HG03108 (cell line): Measurements from ENCODE around the gene NUDT2.

Experiments
- ATAC-seq: cut with Tn5 transposase; IDR thresholded peaks from one replicate; pipeline ENCODE4 v1.9.1; 2021; ENCODE audit warnings: moderate library complexity; ENCODE audit not compliant: unreplicated experiment

The NUDT2 gene

DNA sequence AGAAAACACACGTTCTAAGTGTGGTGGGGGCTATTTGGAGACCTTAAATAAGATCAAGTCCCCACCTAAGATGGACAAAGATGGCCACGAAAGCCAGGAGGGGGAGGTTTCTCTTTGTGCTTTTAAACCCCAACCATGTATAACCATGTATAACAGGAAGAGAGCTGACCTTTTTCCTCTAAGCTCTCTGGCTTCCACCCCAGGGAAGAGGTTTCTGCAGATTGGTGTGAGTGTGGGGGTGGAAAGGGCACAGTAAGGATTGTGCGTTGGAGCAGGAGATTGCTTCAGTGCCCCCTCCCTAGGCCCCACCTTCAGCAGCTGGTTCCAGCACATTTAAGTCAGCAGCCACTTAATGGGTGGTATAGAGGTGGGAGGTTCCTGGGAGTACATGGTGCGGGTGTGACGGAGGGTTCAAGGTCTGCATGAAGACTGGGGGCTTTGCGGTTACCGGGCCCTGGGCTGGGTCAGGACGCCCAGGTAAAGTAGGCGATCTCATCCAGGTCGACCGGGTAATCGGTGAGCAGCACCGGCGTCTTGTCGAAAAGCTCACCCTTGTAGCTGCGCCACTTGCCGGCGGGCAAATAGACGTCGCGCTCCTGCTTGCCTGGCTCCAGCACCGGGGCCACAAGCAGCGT is 41.1 kb downstream of the NUDT2 start:
- no peak for ATAC-seq

DNA sequence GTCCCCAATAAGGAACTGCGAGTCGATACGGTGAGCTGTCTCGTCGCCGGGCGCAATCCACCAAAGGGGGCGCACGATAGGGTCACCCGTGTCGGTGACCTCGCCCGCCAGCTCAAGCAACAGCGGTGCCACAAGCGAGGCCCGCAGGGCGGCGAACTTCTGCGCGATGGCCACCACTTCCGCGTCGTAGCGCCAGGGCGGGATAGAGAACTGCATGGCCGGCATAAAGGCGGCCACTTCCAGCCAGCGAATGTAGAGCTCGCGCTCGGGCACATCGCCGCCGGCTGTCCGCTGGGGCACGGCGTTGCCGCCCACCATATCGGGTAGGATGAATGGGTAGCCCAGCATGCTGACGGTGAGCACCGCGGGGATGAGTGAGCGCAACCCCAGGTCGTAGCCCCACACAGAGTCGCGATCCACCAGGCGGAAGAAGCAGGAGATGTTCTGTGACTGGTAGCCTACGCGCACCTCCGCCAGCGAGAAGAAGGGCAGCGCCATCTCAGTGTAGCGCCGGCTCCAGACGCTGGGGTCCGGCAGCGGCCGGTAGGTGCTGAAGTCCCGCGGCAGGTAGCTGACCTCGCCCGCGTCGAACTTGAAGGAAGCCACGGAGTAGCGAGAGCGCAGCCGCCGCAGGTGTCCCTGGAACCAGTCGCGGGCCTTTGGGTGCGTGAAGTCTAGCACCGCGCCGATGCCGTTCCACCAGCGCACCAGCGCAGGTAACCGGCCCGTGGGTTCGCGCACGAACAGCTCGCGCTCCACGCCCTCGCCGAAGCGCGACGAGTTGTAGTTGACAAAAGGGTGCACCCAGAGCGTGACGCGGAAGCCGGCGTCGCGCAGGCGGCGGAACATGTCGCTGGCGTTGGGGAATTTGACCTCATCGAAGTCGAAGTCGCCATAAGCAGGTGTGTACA is 41.9 kb downstream of the NUDT2 start:
- no peak for ATAC-seq

DNA sequence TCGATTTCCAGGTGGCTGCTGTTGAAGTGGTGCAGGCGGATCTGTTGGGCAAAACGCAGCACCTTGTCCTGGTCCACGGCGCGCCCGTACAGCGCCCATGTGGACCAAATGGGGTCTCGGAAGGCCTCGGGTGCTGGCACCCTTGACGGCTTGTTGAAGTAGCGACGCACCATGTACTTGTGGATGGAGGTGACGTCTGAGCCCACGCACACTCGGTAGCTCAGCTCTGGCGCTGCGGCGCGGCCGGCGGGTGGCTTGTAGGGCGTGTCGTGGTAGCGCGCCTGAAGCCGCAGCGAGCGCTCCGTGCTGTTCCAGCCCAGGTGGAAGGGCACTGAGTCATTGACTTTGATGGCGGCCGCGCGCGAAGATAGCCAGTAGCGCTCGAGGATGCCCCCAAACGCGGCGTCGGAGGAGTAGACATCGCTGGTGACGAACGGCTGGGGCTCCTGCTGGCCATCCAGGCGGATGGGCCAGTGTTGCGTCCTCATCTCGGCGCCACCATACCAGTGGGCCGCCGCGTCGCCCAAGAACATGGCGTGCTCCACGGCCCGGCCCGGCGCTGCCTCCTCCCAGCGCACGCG is 42.6 kb downstream of the NUDT2 start:
- ATAC-seq: no peak

DNA sequence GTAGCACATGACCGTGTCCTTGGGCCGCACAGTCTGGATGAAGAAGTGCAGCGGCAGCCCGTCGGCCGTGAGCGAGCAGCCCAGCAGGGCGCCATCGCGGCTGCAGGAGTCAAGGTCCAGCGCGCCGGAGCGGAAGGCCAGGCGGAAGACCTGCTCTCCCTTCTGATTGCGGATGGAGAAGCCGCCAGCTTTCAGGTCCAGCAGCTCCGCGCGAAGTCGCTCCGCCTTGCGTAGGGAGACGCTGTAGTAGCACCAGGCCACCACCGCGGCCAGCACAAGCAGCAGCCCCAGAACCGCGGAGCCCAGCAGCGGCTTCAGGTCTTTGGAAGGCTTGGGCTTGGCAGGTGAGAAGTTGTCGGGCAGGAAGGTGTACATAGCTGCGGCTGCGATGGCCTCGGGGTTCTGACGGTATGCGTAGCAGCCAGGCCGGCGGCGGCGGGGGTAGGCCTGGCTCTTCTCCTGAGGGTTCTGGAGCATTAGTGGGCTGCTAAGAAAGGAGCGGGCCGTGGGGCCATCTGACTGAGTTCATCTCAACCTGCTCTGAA is 43.2 kb downstream of the NUDT2 start:
- ATAC-seq: no peak

DNA sequence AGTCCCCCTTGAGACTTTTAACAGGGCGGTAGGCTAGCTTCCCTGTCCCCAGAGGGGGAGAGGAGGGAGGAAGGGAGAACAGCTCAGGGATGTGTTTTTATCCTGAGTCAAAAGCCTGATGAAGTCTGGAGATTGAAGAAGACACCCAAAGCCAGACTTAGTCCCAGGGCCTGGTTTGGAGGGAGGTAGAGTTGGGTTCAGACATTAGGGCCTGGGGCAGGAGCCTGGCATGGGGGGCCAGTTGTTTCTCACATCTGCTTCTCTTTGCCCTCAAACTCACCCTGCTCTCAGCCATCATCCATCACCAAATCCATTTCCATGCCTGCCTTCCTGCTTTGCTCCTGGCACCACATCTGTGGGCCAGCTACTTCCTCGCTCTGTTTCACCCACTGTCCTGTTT is 44.4 kb downstream of the NUDT2 start:
- no peak for ATAC-seq

DNA sequence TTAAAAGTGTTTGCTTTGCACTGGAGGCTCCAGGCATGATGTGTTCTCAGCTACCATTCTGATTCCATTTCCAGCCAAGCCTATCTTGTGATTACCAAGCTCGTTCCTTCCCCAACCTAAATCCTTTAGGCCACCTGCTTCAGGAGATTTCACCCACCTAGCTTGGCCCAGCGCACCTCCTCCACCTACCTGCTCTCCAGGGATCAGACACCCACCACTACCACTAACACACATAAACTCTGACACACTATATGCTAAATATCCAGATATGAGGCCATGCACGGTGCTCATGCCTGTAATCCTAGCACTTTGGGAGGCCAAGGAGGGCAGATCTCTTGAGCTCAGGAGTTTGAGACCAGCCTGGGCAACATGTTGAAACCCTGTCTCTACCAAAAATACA is 45.0 kb downstream of the NUDT2 start:
- ATAC-seq: no peak

DNA sequence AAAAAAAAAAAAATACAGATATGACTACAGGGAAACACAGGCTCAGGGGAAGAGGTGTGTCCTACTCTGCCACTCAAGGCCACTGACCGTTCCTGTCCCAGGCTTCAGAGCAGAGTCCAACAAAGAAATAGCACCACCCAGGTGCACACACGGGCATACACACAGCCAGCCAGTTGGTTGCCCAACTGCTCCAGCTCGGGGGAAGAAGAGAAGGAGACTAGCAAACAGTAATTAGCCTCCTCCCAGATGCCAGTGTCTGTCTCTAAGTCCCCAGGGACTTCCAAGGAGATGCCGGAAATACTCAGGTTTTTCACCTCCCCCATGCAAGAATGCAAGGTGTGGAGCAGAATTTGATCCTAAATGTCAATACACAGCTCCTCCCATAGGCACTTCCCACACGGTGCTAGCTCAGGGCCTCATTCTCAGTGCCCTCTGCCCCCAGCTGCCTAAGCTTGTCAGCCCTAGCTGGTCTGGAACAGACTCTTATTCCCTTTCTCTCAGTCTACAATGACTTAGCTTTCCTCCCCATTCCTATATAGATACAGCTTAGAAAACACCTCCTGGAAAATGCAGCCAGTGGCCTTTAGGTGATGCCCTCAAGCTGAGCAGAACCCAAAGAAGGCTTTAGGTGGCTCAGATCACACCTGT is 45.7 kb downstream of the NUDT2 start:
- ATAC-seq: no peak

DNA sequence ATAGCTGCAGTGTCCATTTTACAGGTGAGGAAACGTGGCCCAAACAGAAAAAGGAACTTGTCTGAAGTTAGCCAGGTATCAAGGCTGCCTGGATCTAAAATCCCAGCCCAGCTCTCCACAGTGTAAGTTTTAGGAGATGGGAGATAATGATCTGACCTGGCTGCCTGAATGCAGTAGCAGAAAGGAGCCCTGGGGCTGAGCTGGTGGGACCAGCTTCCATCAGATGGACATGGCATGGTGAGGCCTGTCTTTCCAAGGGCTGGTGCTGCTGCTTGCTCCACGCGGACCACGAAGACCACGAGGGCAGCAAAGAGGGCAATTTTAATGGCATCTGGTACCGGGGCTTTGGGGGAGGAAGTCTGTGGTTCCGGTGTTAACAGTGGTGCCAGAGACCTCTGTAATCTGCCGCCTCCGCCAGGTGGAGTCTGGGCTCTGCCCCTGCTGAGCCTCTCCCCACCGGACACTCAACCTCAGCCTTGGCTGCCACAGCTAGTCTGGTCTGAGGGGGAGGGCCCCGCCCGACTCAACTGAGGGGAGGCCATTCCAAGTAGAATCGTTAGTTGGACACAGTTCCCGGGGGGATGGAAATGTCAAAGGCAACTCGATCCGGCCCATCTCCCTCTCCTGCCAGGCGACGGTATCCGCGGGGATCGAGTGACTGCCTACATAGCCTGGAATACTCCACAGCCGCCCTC is 46.7 kb downstream of the NUDT2 start:
- ATAC-seq: no peak

DNA sequence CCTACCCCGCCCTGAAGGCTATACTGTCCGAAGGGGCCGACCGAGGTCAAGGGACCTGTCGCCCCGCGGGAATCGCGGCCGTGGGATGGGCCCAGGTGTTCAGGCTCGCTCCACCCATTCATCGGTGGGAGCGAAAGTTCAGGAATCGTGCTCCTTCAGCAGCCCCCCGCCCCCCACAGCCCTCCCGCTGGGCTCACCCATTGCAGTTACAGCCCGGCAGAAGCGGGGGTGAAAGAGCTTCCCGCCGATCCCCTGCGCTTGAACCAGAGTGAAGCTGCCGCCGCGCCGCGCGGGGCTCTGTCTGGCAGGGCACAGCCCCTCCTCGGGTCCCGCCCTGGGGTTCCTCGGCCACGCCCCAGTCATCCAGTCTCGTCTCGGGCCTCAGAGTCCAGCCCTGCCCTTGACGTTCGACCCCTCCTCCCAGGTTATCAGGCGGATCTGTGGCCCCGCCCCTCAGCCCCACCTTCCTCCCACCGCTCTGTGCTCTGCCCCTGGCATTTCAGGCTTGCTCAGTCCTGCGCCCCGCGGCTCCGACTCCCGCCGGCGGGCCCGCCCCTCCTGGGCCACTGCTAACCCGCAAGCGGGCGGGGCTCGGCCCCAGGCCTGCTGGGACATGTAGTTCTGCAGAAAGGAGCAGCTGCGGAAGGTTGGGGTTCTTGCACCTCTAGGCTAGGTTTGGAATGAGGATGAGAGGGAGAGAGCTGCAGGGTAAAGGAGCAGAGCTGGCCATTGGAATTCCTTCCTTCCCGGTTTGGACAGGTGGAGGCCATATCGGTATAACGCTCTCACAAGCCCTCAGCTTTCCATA is 47.4 kb downstream of the NUDT2 start, which contains the start of gene MYORG:
MYORG (minus strand) TSS at position 303 of the 808 bp plus-strand sequence. CDS start 3,955 bp downstream, outside the sequence.
- peak; percentile 86 for ATAC-seq

DNA sequence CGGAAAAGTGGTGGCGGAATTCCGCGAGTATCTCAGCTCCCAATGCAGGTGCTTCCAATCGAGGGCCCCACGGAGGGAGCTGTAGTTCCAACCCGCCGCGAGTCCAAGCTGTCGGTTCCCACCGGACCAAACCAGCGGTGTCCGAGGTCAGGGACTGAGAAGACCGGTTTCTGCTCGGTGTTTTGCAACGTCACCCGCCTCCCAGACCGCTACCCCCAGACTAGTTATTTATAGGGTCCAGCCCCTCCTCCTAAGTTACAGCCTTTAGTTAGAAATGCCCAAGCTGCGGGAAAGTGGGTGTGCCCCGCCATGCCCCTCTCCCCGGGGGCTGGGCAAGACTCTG is 48.0 kb downstream of the NUDT2 start:
- no peak for ATAC-seq

DNA sequence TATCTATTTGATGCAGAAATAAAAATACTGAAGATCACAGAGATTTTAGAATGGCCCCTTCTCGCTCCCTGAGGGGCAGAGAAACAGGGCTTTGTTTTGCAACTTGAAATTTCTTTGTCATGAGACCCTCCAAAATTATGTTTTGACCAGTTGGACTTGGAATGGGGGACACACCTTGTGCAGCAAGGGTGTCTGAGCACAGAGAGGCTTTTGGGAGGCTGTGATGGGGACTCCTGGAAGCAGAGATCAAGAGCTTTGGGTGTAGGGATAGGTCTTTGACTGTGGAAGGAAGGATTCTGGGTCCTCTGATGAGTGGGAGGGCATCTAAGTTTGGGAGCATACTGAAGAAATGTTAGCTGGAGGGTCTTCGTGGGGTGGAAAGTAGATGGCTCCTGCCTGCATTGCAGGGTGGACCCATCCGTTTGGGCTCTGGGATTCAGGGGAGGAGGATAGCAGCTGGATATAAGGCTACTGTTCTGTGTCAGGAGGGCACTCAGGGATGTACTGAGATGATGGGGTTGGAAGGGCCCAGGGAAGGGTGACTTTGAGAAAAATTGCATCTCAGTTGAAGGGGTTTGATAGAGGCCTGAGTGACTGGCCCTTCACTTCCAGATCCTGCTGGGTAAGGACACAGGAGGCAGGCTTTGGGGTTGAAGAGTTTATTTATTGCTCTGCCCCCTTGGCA is 49.1 kb downstream of the NUDT2 start:
- no peak for ATAC-seq

DNA sequence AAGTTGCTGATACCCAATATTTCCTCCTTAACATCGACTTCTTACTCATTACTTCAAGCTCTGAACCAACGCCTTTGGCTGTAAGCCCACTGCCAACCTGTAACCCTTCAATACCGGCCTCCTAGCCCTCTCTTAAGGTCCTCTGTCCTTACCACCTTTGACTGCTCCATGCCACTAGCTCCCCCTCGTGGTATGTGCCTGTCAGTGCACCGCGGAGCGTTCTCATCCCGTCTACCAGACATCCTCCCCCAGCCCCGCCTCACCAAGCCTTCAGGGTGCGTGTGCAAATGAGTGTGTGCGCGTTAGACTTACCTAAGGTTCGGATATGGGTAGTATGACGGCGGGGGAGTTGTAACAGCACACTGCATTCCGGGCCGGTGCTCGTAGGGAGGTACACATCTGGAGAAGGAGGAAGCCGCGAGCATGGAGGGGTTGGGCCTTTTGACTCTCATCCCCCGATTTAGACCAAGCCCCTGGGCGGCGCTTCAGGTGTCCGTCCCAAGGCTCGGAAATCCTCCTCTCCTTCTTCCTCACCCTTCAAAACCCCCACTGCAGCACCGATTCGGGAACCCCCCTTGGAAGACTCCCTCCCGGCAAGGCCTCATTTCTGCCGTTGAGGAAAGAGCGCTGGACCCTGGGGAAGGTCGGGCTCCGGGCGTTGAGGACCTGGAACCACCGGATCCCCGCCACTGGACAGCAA is 50.1 kb downstream of the NUDT2 start:
- no peak for ATAC-seq

DNA sequence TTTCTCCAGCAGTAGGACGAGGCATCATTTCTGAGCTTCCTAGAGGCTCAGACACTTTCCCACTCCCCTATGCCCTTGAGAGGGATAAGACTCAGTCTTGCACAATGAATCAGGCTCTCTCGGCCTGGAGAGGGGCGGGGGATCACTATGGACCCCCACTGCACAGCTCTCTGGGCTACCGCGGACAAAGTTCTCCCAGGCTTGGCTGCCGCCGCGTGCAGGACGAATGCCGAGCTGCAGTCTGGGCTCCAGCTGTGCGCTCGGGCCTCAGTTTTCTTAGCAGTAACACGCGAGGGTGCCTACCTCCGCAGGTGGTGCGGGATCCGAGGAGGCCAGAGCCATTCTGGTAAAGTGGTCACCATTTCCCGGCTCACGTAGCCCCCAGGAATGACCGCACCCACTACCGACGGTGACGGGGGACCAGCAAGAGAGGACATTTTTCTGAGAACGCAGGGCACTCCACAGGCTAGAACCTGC is 50.7 kb downstream of the NUDT2 start:
- no peak for ATAC-seq

DNA sequence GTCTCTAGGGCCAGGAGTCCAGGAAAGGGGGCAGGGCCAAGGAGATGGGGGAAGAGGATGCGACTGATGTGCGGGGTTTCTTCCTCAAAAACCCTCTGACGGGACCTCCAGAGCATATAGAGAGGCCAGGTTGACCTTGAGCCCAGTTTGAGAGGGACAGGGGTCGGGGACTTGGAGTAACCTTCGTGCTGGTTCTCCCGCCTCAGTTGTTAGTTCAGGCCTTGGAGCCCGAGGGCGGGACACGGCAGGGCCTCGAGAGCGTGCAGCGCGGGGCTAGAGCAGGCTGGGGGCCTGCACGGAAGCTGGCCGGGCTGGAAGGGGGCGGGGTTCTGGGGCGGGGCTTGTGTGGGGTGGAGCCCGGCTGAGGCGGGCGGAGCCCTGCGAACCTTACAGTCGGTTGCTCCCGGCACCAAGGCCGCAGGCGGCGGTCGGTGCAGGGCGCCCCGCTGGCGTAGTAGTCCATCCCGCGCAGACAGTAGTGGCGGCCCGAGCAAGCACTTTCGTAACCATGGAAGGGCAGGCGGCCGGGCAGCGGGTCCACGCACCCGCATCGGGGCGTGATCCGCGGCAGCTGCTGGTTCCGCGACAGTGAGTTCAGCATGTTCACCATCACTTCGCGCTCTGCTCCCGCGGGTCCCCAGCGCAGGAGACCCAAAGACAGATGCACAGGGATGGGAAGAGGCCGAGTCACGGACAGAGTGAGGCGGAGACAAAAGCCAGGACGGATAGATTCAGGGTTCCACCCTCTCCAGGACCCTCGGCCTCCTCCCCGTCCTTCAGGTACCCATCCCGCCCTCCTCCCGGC is 51.3 kb downstream of the NUDT2 start:
- ATAC-seq: peak; percentile 32

DNA sequence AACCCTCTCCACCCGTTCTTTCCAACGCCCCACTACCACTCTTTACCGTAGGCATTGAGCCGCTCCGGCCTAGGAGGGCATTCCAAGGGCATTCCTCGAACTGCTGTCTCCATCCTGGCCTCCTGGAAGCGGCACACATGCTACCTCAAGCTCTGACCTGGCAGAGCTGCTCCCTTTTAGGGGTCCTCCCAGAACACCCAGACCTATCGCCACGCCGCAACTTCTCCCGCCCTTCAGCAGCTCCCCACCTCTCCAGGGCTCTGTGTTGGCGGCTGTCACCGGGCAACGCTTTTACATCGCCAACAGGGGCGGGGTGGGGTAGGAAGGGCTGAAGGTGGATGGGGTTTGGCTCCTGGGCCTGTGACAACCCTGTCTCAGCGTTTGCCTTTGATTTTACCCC is 52.0 kb downstream of the NUDT2 start:
- ATAC-seq: no peak

DNA sequence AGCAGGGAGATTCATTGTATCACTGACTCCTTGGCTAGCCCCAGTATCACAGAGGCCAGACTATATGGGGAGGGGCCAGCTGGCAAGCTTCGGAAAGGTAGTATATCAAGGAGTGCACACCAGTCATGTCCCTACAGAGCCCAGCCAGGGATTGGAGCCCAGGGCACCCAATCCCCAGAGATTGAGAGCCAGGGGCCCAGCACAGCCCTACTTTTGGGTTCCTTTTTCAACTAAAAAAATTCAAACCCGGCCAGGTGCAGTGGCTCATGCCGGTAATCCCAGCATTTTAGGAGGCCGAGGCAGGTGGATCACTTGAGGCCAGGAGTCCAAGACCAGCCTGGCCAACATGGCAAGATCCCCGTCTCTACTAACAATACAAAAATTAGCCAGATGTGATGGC is 52.7 kb downstream of the NUDT2 start:
- no peak for ATAC-seq

DNA sequence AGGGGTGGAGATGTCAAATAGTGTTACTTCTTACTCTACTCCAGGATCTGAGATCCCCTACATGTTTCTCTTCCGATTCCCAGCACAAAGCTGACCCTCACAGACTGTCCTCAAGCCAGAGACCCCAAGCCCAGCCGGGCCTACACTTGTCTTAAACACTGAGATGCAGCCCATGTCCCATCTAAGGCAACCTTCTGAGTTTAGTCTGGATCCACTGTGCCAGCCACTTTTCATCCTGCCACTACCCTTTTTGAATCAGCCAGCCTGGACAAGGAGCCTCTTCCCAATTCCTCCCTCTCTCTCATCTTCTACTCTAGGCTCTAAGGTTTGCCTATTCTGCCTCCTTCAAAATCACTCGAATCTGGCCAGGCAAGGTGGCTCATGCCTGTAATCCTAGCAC is 53.5 kb downstream of the NUDT2 start:
- ATAC-seq: no peak

DNA sequence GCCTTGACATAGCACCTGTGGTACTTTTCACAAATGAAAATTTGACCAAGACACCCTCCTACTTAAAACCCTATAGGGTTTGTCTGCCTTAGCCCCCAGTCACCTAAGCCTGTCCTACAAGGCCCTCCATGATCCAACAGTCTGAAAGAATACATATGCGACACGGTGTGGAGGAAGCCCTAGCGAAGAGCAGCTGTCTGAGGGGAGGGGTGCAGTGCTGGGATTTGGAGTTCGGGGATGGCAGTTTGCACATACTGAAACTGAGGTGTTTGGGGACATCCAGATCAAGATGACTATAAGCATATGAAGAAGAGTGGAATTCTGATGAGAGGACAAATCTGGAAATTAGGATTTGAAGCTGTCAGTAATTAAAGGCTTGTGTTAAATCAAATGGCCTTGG is 54.5 kb downstream of the NUDT2 start:
- no peak for ATAC-seq
